Measurements from ENCODE around the gene TPM1. TPM values are rescaled to one million over a fixed set of nuclear protein-coding genes. Genes with fewer than 3 reads are reported as not detected.
"Not testable (repeated sequence)": the region's sequence is repeated elsewhere in the genome, so short reads cannot be mapped to it uniquely, and the experiment has no call there.

The TPM1 gene
- total and polyA plus RNA-seq, 10 of the 15 experiments (the other 5 are each of a cell fraction or from before 2014, with no cell fraction given) = 0.43 to 10.0 (median 2.4) TPM

DNA sequence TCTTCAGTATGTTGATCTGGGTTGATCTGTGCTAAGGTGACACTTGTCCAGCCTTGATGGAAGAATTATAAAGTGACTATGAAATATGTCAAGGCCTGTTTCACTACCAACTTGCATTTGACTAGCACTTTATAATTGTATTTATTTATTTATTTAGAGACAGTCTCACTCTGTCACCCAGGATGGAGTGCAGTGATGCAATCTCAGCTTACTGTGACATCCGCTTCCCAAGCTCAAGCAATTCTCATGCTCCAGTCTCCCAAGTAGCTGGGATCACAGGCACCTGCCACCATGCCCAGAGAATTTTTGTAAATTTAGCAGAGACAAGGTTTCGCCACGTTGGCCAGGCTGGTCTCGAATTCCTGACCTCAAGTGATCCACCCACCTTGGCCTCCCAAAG is 53.6 kb downstream of the TPM1 start:
- Histone ChIP-seq H3K9ac (ENCODE audit: control insufficient read depth, insufficient read depth, low read length) (no peak overlapping the region), H4K20me1 (ENCODE audit: control insufficient read depth, insufficient read depth) (no peaks in the 10 kb centered on the region), H3K36me3 (ENCODE audit: control insufficient read depth in 2 of 2, insufficient read depth in 2 of 2, low read length in 1 of 2) (no peaks in the 10 kb centered on the region), H3K9me3 (replicated peaks; ENCODE audit: control insufficient read depth, insufficient read depth, low read length) (no peaks in the 10 kb centered on the region), H3K27me3 (replicated peaks in 1 of 2; ENCODE audit: control insufficient read depth in 2 of 2, insufficient read depth in 2 of 2, low read length in 1 of 2) (no peaks in the 10 kb centered on the region; a peak in 1 of 4 replicates), H3K79me2 (ENCODE audit: control insufficient read depth, insufficient read depth, low read length) (no peaks in the 10 kb centered on the region), H3K4me1 (ENCODE audit: control insufficient read depth, insufficient read depth, low read length) (no peaks in the 10 kb centered on the region), H3K4me2 (ENCODE audit: control insufficient read depth, insufficient read depth) (no peak overlapping the region), H3K4me3 (no peak overlapping the region), H2AFZ (ENCODE audit: control insufficient read depth, low read depth, low read length) (no peak overlapping the region), H3K27ac (ENCODE audit: control insufficient read depth, insufficient read depth) (no peak overlapping the region)
- DNase-seq (ENCODE audit: low read depth, low spot score) (no peak), ATAC-seq (no peak), FAIRE-seq (no peak)
- WGBS (ENCODE audit: insufficient coverage, insufficient replicate concordance, low lambda C conversion rate, missing lambda C conversion rate) = 36% methylated on average over 4 of the region's 4 CpGs
- CTCF ChIA-PET = interaction anchor here (6.3 kb wide), 1 partner anchor 48 kb away, joined by 107 read pairs; no protein-coding TSS in a partner anchor
- RAD21 ChIA-PET (ENCODE audit: unreplicated experiment) = interaction anchor here (1.1 kb wide), 1 partner anchor 290 kb away, joined by 3 read pairs; no protein-coding TSS in a partner anchor
- no TSS peak for BruUV-seq (replicated peaks)
- SMC1A ChIA-PET (ENCODE audit: uncharacterized antibody, unreplicated experiment) = interaction anchor here (4.8 kb wide), 1 partner anchor 49 kb away, joined by 27 read pairs; no protein-coding TSS in a partner anchor
- intact Hi-C loops (cut with micrococcal nuclease; ENCODE audit: unreplicated experiment) = no loop called here
- in situ Hi-C loops (cut with MboI) = loop anchor here (10.0 kb wide), 1 partner anchor 251 kb away; no protein-coding TSS in a partner anchor
- POLR2A ChIA-PET = no interaction called here
- TF ChIP-seq CBFB (IDR thresholded peaks at IDR 0.05; ENCODE audit: low read depth) (no peak), CREB1 (IDR thresholded peaks at IDR 0.05; ENCODE audit: low read depth) (no peak), MXI1 (IDR thresholded peaks at IDR 0.05; ENCODE audit: low read depth, low read length) (no peak), SMAD1 (IDR thresholded peaks at IDR 0.05; ENCODE audit: low read depth, partially characterized antibody) (no peak), TARDBP (IDR thresholded peaks at IDR 0.05; ENCODE audit: borderline replicate concordance) (no peak), ZNF217 (IDR thresholded peaks at IDR 0.05) (no peak), YY1 (IDR thresholded peaks at IDR 0.05; ENCODE audit: low read depth, low read length) (no peak), HCFC1 (IDR thresholded peaks at IDR 0.05; ENCODE audit: low read length) (no peak)
- TF ChIP-seq, protein P1, sequence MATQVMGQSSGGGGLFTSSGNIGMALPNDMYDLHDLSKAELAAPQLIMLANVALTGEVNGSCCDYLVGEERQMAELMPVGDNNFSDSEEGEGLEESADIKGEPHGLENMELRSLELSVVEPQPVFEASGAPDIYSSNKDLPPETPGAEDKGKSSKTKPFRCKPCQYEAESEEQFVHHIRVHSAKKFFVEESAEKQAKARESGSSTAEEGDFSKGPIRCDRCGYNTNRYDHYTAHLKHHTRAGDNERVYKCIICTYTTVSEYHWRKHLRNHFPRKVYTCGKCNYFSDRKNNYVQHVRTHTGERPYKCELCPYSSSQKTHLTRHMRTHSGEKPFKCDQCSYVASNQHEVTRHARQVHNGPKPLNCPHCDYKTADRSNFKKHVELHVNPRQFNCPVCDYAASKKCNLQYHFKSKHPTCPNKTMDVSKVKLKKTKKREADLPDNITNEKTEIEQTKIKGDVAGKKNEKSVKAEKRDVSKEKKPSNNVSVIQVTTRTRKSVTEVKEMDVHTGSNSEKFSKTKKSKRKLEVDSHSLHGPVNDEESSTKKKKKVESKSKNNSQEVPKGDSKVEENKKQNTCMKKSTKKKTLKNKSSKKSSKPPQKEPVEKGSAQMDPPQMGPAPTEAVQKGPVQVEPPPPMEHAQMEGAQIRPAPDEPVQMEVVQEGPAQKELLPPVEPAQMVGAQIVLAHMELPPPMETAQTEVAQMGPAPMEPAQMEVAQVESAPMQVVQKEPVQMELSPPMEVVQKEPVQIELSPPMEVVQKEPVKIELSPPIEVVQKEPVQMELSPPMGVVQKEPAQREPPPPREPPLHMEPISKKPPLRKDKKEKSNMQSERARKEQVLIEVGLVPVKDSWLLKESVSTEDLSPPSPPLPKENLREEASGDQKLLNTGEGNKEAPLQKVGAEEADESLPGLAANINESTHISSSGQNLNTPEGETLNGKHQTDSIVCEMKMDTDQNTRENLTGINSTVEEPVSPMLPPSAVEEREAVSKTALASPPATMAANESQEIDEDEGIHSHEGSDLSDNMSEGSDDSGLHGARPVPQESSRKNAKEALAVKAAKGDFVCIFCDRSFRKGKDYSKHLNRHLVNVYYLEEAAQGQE (IDR thresholded peaks at IDR 0.05; ENCODE audit: low read depth, low read length) = no peak
- TF ChIP-seq, protein P2, sequence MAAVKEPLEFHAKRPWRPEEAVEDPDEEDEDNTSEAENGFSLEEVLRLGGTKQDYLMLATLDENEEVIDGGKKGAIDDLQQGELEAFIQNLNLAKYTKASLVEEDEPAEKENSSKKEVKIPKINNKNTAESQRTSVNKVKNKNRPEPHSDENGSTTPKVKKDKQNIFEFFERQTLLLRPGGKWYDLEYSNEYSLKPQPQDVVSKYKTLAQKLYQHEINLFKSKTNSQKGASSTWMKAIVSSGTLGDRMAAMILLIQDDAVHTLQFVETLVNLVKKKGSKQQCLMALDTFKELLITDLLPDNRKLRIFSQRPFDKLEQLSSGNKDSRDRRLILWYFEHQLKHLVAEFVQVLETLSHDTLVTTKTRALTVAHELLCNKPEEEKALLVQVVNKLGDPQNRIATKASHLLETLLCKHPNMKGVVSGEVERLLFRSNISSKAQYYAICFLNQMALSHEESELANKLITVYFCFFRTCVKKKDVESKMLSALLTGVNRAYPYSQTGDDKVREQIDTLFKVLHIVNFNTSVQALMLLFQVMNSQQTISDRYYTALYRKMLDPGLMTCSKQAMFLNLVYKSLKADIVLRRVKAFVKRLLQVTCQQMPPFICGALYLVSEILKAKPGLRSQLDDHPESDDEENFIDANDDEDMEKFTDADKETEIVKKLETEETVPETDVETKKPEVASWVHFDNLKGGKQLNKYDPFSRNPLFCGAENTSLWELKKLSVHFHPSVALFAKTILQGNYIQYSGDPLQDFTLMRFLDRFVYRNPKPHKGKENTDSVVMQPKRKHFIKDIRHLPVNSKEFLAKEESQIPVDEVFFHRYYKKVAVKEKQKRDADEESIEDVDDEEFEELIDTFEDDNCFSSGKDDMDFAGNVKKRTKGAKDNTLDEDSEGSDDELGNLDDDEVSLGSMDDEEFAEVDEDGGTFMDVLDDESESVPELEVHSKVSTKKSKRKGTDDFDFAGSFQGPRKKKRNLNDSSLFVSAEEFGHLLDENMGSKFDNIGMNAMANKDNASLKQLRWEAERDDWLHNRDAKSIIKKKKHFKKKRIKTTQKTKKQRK (IDR thresholded peaks at IDR 0.05; ENCODE audit: low read depth, low read length) = no peak

DNA sequence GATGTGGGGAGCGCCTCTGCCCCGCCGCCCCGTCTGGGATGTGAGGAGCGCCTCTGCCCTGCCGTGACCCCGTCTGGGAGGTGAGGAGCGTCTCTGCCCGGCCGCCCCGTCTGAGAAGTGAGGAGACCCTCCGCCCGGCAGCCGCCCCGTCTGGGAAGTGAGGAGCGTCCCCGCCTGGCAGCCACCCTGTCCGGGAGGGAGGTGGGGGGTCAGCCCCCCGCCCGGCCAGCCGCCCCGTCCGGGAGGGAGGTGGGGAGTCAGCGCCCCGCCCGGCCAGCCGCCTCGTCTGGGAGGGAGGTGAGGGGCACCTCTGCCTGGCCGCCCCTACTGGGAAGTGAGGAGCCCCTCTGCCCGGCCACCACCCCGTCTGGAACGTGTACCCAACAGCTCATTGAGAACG is 56.4 kb downstream of the TPM1 start:
- ATAC-seq; CTCF ChIA-PET; RAD21 ChIA-PET (ENCODE audit: unreplicated experiment); H3K27me3 ChIP-seq (replicated peaks in 1 of 2; ENCODE audit: control insufficient read depth in 2 of 2, insufficient read depth in 2 of 2, low read length in 1 of 2); H3K79me2 ChIP-seq (ENCODE audit: control insufficient read depth, insufficient read depth, low read length); H2AFZ ChIP-seq (ENCODE audit: control insufficient read depth, low read depth, low read length); H3K4me3 ChIP-seq; H3K4me2 ChIP-seq (ENCODE audit: control insufficient read depth, insufficient read depth); FAIRE-seq; H4K20me1 ChIP-seq (ENCODE audit: control insufficient read depth, insufficient read depth); intact Hi-C loops (cut with micrococcal nuclease; ENCODE audit: unreplicated experiment); DNase-seq (ENCODE audit: low read depth, low spot score); H3K36me3 ChIP-seq (ENCODE audit: control insufficient read depth in 2 of 2, insufficient read depth in 2 of 2, low read length in 1 of 2); H3K9me3 ChIP-seq (replicated peaks; ENCODE audit: control insufficient read depth, insufficient read depth, low read length); H3K4me1 ChIP-seq (ENCODE audit: control insufficient read depth, insufficient read depth, low read length); BruUV-seq (replicated peaks); H3K9ac ChIP-seq (ENCODE audit: control insufficient read depth, insufficient read depth, low read length); POLR2A ChIA-PET; SMC1A ChIA-PET (ENCODE audit: uncharacterized antibody, unreplicated experiment); H3K27ac ChIP-seq (ENCODE audit: control insufficient read depth, insufficient read depth): not testable (repeated sequence)
- in situ Hi-C loops (cut with MboI) = loop anchor here (10.0 kb wide), 1 partner anchor 254 kb away; no protein-coding TSS in a partner anchor
- WGBS (ENCODE audit: insufficient coverage, insufficient replicate concordance, low lambda C conversion rate, missing lambda C conversion rate) = 50% methylated on average over 2 of the region's 33 CpGs

Data from GM12878 (cell line).